GM12878 (cell line): Measurements from ENCODE around the gene AP1G2. TPM values are rescaled to one million over a fixed set of nuclear protein-coding genes. Genes with fewer than 3 reads are reported as not detected.

Experiments
- ATAC-seq: fragments of 200-7000 bp; cut with Tn5 transposase; 3 replicates; pipeline ENCODE4 v1.9.1; 2020; ENCODE audit warnings: mild to moderate bottlenecking, moderate library complexity
- BruUV-seq: library from RNA; stranded (reverse); fragments of 400-500 nt; replicated peaks from 2 replicates; lab custom pipeline; 2021; lab: Mats Ljungman, UMichigan
- CTCF ChIA-PET: fragments of 300-600 bp; sonication (Branson Sonifier 250); formaldehyde crosslinking; extraction: SDS; loops from one replicate; lab custom pipeline; 2021; ENCODE audit warnings: inconsistent platforms; lab: Yijun Ruan, JAX
- POLR2A ChIA-PET: fragments of 350-600 bp; formaldehyde crosslinking; extraction: SDS; loops from one replicate; lab custom pipeline; 2021; ENCODE audit warnings: inconsistent platforms; lab: Charles Lee
- RAD21 ChIA-PET: fragments of 300-600 bp; sonication (Branson Sonifier 250); formaldehyde crosslinking; loops from one replicate; lab custom pipeline; 2023; ENCODE audit warnings: antibody characterized with exemption; ENCODE audit not compliant: unreplicated experiment; lab: Charles Lee
- SMC1A ChIA-PET: fragments of 300-600 bp; sonication (Branson Sonifier 250); formaldehyde crosslinking; loops from one replicate; lab custom pipeline; 2023; ENCODE audit not compliant: unreplicated experiment, uncharacterized antibody; lab: Charles Lee
- DNase-seq: peaks from one replicate; pipeline ENCODE4 v3.0.0-alpha.2; 2011; ENCODE audit warnings: low read depth, low spot score
- FAIRE-seq: peaks from 3 replicates; lab custom pipeline; 2011; peaks lifted over from hg19 to GRCh38; lab: Jason Lieb, UNC
- H2AFZ ChIP-seq: 2 replicates; pipeline ENCODE4 v1.6.0; 2011; ENCODE audit warnings: low read depth, low read length, control low read depth; ENCODE audit not compliant: control insufficient read depth
- H3K27ac ChIP-seq: 2 replicates; pipeline ENCODE4 v1.5.1; 2011; ENCODE audit warnings: control low read depth; ENCODE audit not compliant: control insufficient read depth, insufficient read depth
- H3K27me3 ChIP-seq, 2 experiments: replicated peaks in 1 of 2; 2 replicates each; pipeline versions ENCODE4 v1.6.0 to v1.6.1; 2011; ENCODE audit warnings: low read length in 1 of 2; ENCODE audit not compliant: control insufficient read depth in 2 of 2, insufficient read depth in 2 of 2
- H3K36me3 ChIP-seq, 2 experiments: 2 replicates each; pipeline ENCODE4 v1.5.1; 2011; ENCODE audit warnings: low read length in 1 of 2; ENCODE audit not compliant: control insufficient read depth in 2 of 2, insufficient read depth in 2 of 2
- H3K4me1 ChIP-seq: 2 replicates; pipeline ENCODE4 v1.6.1; 2011; ENCODE audit warnings: mild to moderate bottlenecking, low read length, moderate library complexity, mixed read lengths; ENCODE audit not compliant: control insufficient read depth, insufficient read depth
- H3K4me2 ChIP-seq: 2 replicates; pipeline ENCODE4 v1.6.0; 2011; ENCODE audit warnings: control low read depth; ENCODE audit not compliant: control insufficient read depth, insufficient read depth
- H3K4me3 ChIP-seq: fragments of 200-600 bp; sonication (generic); 2 replicates; pipeline ENCODE4 v1.5.1; 2016
- H3K79me2 ChIP-seq: 2 replicates; pipeline ENCODE4 v1.6.0; 2011; ENCODE audit warnings: low read length; ENCODE audit not compliant: control insufficient read depth, insufficient read depth
- H3K9ac ChIP-seq: 2 replicates; pipeline ENCODE4 v1.8.0; 2011; ENCODE audit warnings: low read length, control low read depth, mixed read lengths; ENCODE audit not compliant: control insufficient read depth, insufficient read depth
- H3K9me3 ChIP-seq: replicated peaks from 3 replicates; pipeline ENCODE4 v1.5.1; 2011; ENCODE audit warnings: mild to moderate bottlenecking, low read length; ENCODE audit not compliant: control insufficient read depth, insufficient read depth
- H4K20me1 ChIP-seq: 2 replicates; pipeline ENCODE4 v1.6.0; 2011; ENCODE audit not compliant: control insufficient read depth, insufficient read depth
- LARP7 ChIP-seq: fragments of 450-650 bp; IDR thresholded peaks from 2 replicates; pipeline ENCODE4 v1.6.1; 2017; ENCODE audit warnings: mild to moderate bottlenecking
- SUZ12 ChIP-seq: fragments of 200-600 bp; sonication (generic); IDR thresholded peaks from one replicate; pipeline ENCODE4 v1.6.1; 2018; ENCODE audit warnings: antibody characterized with exemption, mild to moderate bottlenecking; ENCODE audit not compliant: unreplicated experiment
- ZNF207 ChIP-seq: fragments of 450-650 bp; IDR thresholded peaks from 2 replicates; pipeline ENCODE4 v1.6.1; 2014; ENCODE audit warnings: antibody characterized with exemption, mild to moderate bottlenecking, borderline replicate concordance
- WGBS: methylation state at CpG from one replicate; pipeline ENCODE4 v1.1.6; 2016; ENCODE audit warnings: low lambda C conversion rate; ENCODE audit not compliant: insufficient replicate concordance, insufficient coverage; ENCODE audit errors: missing lambda C conversion rate; 5-methylcytosine and 5-hydroxymethylcytosine counted together
- in situ Hi-C: fragments of 300-500 bp; cut with MboI; formaldehyde crosslinking; loops from 9 replicates; pipeline ENCODE4 v1.14.3; 2018; ENCODE audit warnings: mixed read lengths
- intact Hi-C: fragments of 100-400 bp; cut with micrococcal nuclease; formaldehyde crosslinking; loops from one replicate; pipeline ENCODE4 v1.14.2; 2022; ENCODE audit not compliant: unreplicated experiment
- polyA plus RNA-seq, 11 experiments: library from polyadenylated mRNA; depleted of rRNA in 4 of 11; unstranded in 6 of 11; stranded (reverse) in 5 of 11; fragments of >200 nt; fragmentation: Nextera tagmentation in 4 of 11; fragmentation: Illumina TruSeq in 1 of 11; extraction: Ambion mirVana in 4 of 11; extraction: Trizol in 1 of 11; gene quantifications; 1 replicate in 1 of 11; 2 replicates in 10 of 11; pipeline versions ENCODE4 v1.2.1 to v1.2.3, GENCODE V29; 2011 to 2016; ENCODE audit warnings: inconsistent platforms in 2 of 11, missing spikeins in 2 of 11, low read depth in 1 of 11
- total RNA-seq, 4 experiments: library from RNA; depleted of rRNA in 3 of 4; stranded (reverse); fragments of >200 nt in 3 of 4; fragmentation: Illumina TruSeq in 1 of 4; extraction: Trizol in 1 of 4; gene quantifications; 2 replicates each; pipeline versions ENCODE4 v1.2.1 to v1.2.3, GENCODE V29; 2013 to 2021

AP1G2 gene
- total and polyA plus RNA-seq, 10 of the 15 experiments (the other 5 are each of a cell fraction or from before 2014, with no cell fraction given), result 41.5 to 146 (median 103) TPM

DNA sequence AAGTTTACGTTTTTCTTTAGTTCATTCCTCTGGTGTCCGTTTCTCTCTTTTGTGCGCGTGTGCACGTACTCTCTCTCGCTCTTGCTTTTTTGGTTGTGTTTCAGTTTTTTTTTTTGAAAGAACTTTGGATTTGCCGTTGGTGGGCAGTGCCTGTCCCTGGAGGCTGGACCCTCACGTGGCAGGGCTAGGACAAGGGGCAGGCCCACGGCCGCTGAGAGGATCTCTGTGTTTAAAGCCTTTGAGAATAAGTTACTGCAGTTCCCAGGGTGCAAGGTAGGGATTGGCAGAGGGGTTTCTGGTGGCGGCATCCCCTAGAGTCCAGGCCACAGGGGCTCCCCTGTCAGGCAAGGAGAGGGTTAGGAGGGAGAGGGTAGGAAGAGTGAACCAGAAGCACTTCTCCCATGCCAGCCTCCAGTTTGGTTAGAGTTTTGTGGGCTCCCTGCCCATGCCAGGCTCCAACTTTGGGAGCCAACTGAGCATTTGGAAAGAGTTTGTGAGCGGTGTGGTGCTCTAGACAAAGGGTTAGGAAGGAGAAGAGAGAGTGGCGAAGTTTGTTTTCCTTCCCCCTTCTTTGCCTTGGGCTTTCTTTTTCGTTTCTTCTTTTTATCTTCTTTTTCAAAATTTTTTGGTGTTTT is 46.6 kb downstream of the AP1G2 start (continued):
- TF ChIP-seq LARP7 (no peak), SUZ12 (no peak)
- TF ChIP-seq, all 136 proteins: peak for 0

DNA sequence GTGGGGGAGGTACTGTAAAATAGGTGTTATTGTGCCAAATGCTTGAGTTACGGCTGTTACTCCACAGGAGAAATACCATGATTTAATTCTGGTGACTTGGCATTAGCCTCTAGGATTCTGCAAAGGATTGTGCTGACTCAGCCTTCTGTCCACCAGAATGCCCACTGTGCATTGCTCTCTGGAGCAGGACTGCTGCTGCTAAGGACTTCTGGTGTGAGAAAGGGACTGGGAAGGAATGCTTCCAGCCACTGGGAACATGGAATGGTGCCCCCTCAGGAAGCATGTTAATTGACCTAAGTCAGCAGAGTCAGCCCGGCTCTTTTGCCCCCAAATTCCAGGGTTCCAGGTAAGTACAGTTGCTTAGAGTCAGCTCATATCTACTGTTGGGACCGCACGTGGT is 48.9 kb downstream of the AP1G2 start:
- in situ Hi-C loops, result no loop called here
- Histone ChIP-seq H3K27me3 (no peaks in the 10 kb centered on the region), H3K4me2 (no peak overlapping the region), H3K4me3 (no peak overlapping the region), H4K20me1 (no peaks in the 10 kb centered on the region), H2AFZ (no peak overlapping the region), H3K79me2 (no peaks in the 10 kb centered on the region), H3K4me1 (no peaks in the 10 kb centered on the region), H3K36me3 (no peaks in the 10 kb centered on the region), H3K9me3 (no peaks in the 10 kb centered on the region), H3K9ac (no peak overlapping the region), H3K27ac (no peak overlapping the region)
- no peak for TF ChIP-seq ZNF207
- POLR2A ChIA-PET, result no interaction called here
- RAD21 ChIA-PET, result no interaction called here
- ATAC-seq, result no peak
- no peak for DNase-seq
- no TSS peak for BruUV-seq
- SMC1A ChIA-PET, result interaction anchor here (1.1 kb wide), 1 partner anchor 40 kb away, joined by 3 read pairs; no protein-coding TSS in a partner anchor
- intact Hi-C loops, result no loop called here
- WGBS, result 83% methylated on average over 4 of the region's 4 CpGs
- CTCF ChIA-PET, result interaction anchor here (0.7 to 0.8 kb wide), 2 partner anchors 22 to 43 kb away, joined by 3 read pairs; no protein-coding TSS in a partner anchor
- no peak for FAIRE-seq
